ENCODE measurements around the gene MFSD12.
"Not testable (repeated sequence)": the region's sequence is repeated elsewhere in the genome, so short reads cannot be mapped to it uniquely, and the experiment has no call there.

The MFSD12 gene

DNA sequence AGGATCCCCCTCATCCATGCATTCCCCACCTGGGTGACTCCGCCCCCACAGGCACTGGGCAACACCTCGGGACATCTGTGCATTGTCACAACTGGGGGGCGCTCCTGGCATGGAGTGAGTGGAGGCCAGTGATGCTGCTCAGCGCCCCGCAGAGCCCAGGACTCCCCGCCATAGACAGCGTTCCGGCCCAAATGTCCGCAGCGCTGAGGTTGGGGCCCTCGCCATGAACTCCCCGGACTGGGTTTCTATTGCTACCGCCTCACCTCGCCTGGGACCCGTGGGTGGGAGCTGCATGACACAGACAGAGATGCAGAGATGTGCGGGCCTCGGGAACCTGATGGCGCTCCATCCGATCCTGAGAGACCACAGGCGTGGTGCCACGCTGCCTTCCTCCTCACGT lies 46.7 kb downstream of the MFSD12 start:
- no peak for TF ChIP-seq REST (IDR thresholded peaks at IDR 0.05; ENCODE audit: insufficient replicate concordance, low read depth)
- TF ChIP-seq SPI1 (IDR thresholded peaks at IDR 0.05; ENCODE audit: borderline replicate concordance, low read depth) = no peak
- no peak for TF ChIP-seq POLR2AphosphoS5 (IDR thresholded peaks at IDR 0.05; ENCODE audit: low read depth)
- TF ChIP-seq CTCF (IDR thresholded peaks at IDR 0.05; ENCODE audit: insufficient read depth, low read length) = no peak
- no peak for TF ChIP-seq GABPA (IDR thresholded peaks at IDR 0.05; ENCODE audit: low read depth)
- H3K27ac ChIP-seq (replicated peaks) = no peak overlapping the region
- H3K4me3 ChIP-seq (replicated peaks; ENCODE audit: insufficient read depth, low read length) = no peak overlapping the region
- DNase-seq (ENCODE audit: low read depth in 1 of 2, low spot score in 1 of 2) = no peak
- H3K27me3 ChIP-seq (ENCODE audit: insufficient read depth, poor library complexity, severe bottlenecking) = no peaks in the 10 kb centered on the region

- TF ChIP-seq POLR2AphosphoS5 (IDR thresholded peaks at IDR 0.05; ENCODE audit: low read depth) (no peak), SPI1 (IDR thresholded peaks at IDR 0.05; ENCODE audit: borderline replicate concordance, low read depth) (no peak), REST (IDR thresholded peaks at IDR 0.05; ENCODE audit: insufficient replicate concordance, low read depth) (no peak)
- Histone ChIP-seq H3K27ac (replicated peaks) (no peak overlapping the region), H3K27me3 (ENCODE audit: insufficient read depth, poor library complexity, severe bottlenecking) (no peaks in the 10 kb centered on the region), H3K4me3 (replicated peaks; ENCODE audit: insufficient read depth, low read length) (no peak overlapping the region)
- no peak for DNase-seq (ENCODE audit: low read depth in 1 of 2, low spot score in 1 of 2)
These were observed 47.8 kb downstream of the MFSD12 start for GRCh38 chr19:3509566-3509989.

- TF ChIP-seq GABPA (IDR thresholded peaks at IDR 0.05; ENCODE audit: low read depth) (no peak), REST (IDR thresholded peaks at IDR 0.05; ENCODE audit: insufficient replicate concordance, low read depth) (no peak), CTCF (IDR thresholded peaks at IDR 0.05; ENCODE audit: insufficient read depth, low read length) (no peak), SPI1 (IDR thresholded peaks at IDR 0.05; ENCODE audit: borderline replicate concordance, low read depth) (no peak), POLR2AphosphoS5 (IDR thresholded peaks at IDR 0.05; ENCODE audit: low read depth) (no peak)
- Histone ChIP-seq H3K27me3 (ENCODE audit: insufficient read depth, poor library complexity, severe bottlenecking) (no peaks in the 10 kb centered on the region), H3K4me3 (replicated peaks; ENCODE audit: insufficient read depth, low read length) (no peak overlapping the region), H3K27ac (replicated peaks) (no peak overlapping the region)
- no peak for DNase-seq (ENCODE audit: low read depth in 1 of 2, low spot score in 1 of 2)
These were observed 48.4 kb downstream of the MFSD12 start for GRCh38 chr19:3508771-3509535.

DNA sequence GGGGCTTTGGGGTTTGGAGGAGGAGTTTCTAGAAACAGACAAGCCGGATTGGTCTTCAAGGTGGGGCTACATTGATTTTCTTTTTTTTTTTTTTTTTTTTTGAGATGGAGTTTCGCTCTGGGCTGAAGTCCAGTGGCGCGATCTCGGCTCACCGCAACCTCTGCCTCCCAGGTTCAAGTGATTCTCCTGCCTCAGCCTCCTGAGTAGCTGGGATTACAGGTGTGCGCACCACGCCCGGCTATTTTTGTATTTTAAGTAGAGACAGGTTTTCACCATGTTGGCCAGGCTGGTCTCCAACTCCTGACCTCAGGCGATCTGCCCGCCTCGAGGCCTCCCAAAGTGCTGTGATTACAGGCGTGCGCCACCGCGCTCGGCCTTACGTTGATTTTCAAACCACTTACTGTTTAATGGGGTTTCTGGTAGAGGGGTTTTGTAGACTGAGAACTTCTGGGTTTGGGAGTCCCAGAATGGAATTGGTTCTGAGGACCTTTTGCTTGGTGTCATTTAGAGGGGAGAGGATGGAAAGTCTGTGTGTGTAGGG lies 49.2 kb downstream of the MFSD12 start:
- not testable (repeated sequence) for H3K27ac ChIP-seq (replicated peaks)

More for the DNA sequence above, 49.2 kb downstream of the MFSD12 start:
- not testable (repeated sequence) for H3K4me3 ChIP-seq (replicated peaks; ENCODE audit: insufficient read depth, low read length); H3K27me3 ChIP-seq (ENCODE audit: insufficient read depth, poor library complexity, severe bottlenecking); DNase-seq (ENCODE audit: low read depth in 1 of 2, low spot score in 1 of 2)
